Left hindlimb (tissue), 1 donor: ENCODE measurements around the gene SAMD9.
"Not testable (repeated sequence)": the region's sequence is repeated elsewhere in the genome, so short reads cannot be mapped to it uniquely, and the experiment has no call there.

Source experiments
- DNase-seq: peaks from one replicate; pipeline ENCODE4 v3.0.0-alpha.2; 2018

SAMD9 gene

DNA sequence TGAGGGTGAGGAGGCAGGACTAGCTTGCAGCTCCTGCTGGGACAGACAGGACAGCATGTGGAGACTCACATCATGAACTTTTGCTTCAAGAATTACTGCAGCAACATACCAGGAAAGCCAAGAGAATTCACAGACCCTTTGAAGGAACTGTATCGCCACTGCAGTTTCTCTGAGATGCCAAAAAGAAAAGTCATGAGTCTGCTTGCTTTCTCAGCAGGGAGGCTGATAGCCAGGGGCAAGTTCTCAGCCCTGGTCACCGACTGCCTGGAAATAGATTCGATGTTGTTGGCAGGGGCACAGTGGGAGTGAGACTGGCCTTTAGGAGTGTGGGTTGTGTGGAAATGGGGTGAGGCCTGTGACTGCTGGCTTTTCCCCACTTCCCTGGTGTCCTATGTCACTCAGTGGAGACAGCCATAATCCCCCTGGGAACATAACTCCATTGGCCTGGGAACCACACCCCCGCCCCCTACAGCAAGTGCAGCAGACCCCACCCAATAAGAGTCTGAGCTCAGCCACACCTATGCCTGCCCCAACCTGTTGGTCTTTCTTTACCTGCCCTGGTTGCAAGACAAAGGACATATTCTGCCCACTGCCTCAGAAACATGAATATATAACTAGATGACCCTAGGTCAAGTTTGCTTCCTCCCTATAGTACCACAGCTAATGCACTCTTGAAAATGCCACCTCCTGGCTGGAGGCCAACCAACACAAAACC is 1.6 kb upstream of the SAMD9 start:
- DNase-seq = no peak

DNA sequence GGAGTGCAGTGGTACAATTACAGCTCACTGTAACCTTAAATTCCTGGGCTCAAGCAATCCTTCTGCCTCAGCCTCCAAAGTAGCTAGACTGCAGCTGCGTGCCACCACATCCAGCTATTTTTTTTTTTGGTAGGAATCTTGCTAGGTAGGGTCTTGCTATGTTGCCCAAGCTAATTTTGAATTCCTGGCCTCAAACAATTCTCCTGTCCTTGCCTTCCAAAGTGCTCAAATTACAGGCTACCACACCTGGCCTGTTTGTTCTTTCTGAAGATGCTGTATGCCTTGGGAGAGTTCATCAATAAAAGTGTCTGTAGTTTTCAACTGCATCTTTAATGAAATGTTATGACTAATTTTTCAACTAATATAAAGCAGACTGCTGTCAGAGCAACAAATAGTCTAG is 452 bp downstream of the SAMD9 start:
- no peak for DNase-seq

DNA sequence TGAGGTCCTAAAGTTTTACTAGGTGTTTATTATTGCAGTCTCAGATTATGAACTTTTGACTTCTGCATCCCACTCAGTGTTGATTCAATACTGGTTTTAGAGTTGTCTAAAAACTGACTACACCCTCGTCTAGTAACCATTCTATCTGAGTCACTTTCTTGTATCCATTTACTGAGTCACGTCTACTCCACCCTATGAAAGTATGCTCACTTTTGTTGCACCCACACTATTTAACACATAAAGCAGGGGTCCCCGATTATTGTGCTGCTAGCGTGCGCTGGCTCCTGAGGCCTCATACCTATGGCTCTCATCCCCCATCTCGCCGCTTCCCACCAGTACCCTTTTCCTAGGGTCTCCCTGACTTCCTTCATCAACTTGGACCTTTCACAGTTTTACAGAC is 2.0 kb downstream of the SAMD9 start:
- no peak for DNase-seq

DNA sequence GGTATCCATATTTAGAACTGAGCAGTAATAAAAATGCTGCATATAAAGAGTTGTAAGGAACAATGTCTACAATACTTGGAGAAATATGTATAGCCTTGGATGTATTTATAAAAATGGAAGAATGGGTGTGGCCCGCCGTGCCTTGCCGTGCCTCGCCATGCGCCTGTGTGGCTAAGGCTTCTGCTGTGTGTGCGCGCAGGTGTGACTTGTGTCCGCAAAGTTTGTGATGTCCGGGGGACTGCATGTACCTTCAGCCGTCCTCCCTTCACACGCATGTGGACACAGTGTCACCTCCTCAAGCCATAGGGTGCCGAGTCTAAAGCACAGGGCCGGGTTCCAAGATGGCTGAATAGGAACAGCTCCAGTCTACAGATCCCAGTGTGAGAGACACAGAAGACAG is 9.8 kb downstream of the SAMD9 start:
- no peak for DNase-seq

DNA sequence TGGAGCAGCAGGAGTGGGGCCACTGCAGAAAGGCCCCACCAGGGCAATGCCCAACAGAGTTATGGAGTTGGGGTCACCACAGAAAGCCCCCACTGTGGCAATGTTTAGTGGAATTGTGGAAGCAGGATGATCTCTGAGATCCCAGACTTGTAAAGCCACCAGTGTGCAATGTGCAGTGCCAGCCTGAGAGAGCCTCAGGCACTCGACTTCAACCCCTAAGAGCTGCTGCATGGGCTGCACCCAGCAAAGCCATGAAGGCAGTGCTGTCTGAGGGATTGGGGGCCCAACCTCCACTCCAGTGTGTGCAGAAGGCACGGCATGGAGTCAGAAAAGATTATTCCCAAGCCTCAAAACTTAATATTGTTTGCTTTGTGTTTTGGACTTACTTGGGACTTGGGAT is 20.4 kb downstream of the SAMD9 start:
- no peak for DNase-seq

DNA sequence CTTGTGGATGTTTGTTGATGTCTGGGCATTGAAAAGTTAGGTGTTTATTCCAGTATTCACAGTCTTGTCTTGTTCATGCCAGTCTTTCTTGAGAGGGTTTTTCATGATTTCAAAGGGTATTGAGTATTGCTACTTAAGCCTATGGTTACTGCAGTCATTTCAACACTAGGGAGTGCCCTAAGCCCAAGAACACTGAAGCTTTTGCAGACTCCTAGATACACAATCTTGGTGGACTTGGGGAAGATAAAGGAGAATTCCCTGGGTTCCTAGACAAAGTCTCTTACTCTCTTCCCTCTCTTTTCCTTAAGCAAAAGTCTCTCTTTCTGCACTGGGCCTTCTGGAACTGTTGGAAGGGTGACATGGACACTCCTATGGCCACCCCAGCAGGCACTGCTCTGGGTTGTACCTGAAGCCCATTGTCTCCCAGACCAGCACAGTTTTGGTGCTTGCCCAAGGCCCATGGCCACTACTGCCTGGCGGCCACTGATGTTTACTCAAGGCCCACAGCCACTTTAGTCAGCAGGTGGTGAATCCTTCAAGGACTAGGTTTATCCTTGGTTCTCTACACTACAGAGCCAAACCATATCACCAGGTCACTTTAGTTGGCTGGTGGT is 24.9 kb downstream of the SAMD9 start:
- DNase-seq = no peak

DNA sequence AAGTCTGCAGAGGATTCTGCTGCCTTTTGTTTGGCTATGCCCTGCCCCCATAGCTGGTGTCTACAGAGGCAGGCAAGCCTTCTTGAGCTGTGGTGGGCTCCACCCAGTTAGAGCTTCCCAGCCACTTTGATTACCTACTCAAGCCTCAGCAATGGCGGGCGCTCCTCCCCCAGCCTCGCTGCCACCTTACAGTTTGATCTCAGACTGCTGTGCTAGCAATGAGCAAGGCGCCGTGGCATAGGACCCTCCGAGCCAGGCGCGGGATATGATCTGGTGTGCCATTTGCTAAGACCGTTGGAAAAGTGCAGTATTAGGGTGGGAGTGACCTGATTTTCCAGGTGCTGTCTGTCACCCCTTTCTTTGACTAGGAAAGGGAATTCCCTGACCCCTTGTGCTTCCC is 44.4 kb downstream of the SAMD9 start:
- DNase-seq = not testable (repeated sequence)

DNA sequence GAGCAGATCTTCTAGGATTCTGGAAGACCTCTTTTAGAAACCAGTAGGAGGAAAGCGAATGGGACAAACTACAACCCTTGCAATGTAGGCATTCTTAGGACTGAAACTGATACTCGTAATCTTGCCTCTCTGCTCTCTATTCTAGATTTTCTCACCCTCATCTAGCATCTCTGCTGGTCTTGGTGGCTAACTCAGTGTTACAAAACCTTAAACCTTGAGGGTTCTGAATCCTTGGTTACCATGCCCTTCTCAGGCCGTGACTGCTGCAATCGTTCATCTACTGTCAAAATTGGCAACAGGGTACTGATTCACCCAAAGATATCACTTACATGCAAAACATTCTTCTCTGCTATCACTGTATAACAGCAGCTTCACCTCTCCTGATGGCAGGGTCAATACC is 55.2 kb downstream of the SAMD9 start:
- no peak for DNase-seq

DNA sequence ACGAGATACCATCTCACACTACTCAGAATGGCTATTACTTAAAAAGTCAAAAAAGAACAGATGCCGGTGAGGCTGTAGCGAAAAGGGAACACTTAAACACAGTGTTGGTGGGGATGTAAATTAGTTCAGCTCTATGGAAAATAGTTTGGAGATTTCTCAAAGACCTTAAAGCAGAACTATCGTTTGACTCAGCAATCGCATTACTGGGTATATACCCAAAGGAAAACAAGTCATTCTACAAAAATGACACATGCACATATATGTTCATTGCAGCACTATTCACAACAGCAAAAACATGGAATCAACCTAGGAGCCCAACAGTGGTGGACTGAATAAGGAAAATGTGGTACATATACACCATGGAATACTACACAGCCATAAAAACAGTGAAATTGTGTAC is 56.9 kb downstream of the SAMD9 start:
- no peak for DNase-seq

DNA sequence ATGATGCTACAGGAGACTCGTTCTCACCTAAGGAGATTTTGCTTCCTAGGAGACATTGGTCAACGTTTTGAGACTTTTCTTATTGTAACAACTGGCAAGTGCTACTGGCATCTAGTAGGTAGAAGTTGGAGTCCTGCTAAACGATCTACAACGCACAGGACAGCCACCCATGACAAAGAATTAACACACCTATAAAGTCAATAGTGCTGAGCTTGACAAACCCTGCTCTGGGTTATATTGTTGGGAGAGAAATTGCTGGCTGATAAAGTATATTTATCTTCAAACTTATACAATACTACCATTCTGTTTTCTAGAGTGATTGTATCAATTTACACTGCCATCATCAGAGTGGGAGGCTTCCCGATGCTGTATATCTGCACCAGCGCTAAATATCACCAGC is 57.8 kb downstream of the SAMD9 start:
- no peak for DNase-seq

DNA sequence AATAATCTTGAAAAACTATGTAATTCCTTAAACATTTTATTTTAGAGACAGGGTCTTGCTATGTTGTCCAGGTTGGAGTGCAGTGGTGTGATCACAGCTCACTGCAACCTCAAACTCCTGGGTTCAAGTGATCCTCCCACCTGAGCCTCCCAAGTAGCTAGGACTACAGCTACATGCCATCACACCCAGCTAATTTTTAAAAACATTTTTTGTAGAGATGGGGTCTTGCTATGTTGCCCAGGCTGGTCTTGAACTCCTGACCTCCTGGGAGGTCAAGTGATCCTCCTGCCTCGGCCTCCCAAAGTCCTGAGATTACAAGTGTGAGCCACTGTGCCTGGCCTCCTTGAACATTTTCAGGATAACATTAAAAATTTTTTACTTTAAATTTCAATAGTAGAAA is 61.2 kb downstream of the SAMD9 start:
- DNase-seq = not testable (repeated sequence)

DNA sequence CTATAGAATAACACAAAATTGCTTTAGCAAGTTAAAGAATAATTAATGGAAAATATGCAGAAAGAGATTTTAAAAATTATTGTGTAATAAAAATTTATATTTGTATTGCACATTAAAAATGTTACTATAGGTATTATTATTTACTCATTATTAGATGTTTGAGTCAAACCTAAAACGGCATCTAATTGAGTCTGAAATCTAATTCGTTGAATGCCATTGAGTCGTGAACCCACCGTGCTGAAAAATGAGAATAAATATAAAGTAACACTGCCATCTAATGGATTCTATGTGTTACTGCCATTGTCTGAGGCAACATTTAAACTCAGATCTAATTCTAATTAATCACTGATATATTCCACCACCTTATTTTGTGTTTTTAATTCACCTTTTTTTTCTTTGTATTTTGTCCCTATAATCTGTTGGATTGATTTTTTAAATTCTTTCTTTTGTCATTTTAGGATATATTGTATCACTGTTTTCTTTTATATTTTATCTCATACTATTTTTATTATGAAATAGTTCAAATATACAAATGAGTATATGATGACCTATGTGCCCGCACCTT is 62.2 kb downstream of the SAMD9 start:
- no peak for DNase-seq

DNA sequence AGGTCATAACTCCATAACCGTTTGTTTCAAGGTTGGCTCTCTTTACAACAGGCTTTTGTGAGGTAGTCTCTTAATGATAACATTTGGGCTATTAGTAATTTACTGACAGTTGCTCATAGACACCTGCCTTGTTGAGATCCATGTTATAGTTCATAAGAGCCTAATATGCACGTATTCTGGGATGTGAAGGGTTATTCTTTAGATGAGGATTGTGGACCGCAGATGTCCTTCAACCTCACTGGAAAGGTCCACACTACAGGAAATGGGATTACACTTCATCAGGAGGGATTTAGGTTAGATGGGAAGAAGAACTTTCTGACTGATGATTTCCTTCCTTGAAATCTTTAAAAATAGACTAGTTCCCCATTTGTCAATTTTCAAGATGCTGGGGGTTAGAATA is 62.8 kb downstream of the SAMD9 start:
- no peak for DNase-seq

DNA sequence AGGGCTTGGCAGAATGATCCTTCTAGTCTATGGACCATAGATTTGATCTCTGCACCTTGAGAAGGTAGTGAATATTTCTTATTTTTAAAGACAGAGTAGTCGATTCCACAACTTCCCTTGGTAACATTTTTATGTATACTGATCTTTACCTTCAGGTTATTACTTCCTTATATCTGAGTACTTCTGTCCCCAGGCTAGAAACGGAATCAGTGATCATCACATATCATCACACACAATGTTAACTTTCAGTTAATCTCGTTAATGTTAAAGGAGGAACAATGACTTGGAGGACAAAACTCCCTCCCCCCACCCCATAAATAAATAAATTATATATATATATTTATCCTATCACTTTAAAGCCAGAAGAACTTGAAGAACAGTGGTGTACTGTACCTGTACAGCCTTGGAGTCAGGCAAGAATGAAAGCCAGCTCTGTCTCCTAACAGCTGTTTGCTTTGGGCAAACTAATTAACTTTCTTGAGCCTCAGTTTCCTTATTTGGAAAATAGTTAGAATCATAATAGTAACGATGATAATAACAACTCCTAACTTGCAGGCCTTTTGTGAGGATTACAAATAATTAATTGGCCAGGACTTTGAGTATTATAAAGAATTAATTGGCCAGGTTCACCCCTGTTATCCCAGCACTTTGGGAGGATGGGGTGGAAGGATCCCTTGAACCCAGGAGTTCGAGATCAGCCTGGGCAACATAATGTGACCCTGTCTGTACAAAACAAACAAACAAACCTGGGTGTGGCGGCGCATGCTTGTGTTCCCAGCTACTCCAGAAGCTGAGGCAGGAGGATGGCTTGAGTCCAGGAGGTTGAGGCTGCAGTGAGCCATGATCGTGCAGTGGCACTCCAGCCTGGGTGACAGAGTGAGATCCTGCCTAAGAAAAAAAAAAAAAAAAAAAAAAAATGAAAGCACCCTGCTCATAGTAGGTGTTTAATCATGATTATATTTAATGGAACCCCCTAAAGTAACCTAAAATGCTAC is 63.5 kb downstream of the SAMD9 start:
- DNase-seq = no peak

DNA sequence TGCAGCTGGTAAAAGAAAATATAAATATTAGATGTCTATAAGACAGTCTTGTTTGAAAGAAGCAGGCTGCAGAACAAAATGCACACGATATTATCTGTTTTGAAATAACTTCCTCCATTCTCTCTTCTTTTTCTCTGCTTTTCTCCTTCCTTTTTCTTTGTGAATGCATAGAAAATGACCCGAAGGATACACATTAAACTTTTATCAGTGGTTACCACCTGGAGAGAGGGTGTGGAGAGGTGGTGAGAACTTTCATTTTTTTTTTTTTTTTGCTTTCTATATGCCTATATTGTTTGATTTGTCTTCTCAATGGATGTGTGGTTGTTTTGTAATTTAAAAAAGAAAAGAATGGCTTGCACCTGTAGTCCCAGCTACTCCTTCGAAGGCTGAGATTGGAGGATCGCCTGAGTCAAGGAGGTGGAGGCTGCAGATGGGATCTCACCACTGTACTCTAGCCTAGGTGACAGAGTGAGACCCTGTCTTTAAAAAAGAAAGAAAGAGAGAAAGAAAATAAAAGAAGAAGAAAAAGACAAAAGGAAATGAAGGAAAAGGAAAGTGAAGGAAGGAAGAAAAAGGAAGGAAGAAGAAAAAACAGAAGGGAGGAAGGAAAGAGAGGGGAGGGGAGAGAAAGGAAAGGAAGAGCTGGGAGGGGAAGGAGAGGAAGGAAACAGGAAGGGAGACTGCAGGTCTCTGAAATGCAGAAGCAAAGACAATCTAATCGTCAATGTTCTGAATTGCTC is 64.4 kb downstream of the SAMD9 start:
- no peak for DNase-seq

DNA sequence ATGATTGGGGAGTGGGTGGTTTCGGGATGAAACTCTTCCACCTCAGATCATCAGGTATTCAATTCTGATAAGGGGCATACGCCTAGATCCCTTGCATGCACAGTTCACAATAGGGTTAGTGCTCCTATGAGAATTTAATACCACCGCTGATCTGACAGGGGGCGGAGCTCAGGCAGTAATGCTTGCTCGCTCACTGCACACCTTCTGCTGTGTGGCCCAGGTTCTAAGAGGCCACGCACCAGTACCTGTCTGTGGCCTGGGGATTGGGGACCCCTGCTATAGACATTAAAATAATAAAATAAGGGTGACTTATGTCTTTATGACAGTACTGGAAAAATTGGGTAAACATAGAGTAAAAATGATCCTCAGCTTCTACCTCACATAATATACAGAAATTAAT is 66.1 kb downstream of the SAMD9 start:
- no peak for DNase-seq
